ENCODE results near the gene CD40.

Gene CD40

DNA sequence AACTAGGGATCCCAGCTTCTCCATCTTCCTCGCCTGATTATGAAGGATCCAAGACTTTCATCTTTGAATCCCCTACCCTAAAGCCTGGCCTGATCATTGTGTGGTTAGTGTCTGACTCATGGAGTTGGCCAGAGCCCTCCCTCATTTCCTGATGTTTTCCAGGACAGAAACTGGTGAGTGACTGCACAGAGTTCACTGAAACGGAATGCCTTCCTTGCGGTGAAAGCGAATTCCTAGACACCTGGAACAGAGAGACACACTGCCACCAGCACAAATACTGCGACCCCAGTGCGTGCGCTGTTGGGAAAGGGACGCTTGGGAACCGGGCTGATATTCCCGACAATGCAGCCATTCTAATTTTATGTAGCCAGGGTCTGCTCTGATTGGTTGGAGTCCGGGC lies 4.0 kb downstream of the CD40 start:
- no peak overlapping the region for H2AFZ ChIP-seq (ENCODE audit: low read depth, low read length, severe bottlenecking)

DNA sequence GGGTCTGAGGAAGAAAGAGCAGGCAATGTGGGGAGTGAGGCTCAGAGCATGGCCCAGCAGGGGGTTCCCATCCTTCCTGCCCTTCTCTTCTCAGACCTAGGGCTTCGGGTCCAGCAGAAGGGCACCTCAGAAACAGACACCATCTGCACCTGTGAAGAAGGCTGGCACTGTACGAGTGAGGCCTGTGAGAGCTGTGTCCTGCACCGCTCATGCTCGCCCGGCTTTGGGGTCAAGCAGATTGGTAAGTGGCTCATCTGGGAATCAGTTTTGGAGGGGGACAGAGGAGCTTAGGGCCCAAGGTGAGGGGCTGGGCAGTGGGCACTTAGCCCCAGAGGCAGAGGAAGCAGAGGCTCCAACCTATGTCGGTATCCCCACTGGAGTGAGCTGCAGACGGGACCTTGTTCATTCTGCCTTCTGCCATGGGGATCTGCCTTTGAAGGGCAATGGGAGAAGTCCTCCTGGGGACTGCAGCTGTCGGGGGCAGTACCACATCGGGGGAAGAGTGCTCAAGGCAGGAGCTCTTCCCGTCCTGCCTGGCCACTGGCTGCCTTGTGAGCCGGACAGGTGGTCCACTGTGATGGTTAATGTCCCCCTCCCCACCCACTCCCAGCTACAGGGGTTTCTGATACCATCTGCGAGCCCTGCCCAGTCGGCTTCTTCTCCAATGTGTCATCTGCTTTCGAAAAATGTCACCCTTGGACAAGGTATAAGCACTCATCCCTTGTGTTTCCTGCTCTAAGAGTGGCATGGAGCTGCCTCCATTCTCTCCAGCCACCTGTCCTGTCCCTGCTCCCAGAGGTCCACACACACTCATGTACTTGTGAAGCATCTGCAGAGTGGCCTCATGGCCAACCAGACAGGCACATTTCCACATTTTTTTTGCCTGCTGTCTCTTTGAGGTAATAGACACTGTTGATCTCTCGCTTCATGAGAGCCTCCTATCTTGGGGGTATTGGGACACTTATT lies 4.7 kb downstream of the CD40 start:
- no peaks in the 10 kb centered on the region for H3K9me3 ChIP-seq (ENCODE audit: insufficient read depth, low read length)
- no peaks in the 10 kb centered on the region for H3K27me3 ChIP-seq (ENCODE audit: low read length)
- TF ChIP-seq, protein P1, sequence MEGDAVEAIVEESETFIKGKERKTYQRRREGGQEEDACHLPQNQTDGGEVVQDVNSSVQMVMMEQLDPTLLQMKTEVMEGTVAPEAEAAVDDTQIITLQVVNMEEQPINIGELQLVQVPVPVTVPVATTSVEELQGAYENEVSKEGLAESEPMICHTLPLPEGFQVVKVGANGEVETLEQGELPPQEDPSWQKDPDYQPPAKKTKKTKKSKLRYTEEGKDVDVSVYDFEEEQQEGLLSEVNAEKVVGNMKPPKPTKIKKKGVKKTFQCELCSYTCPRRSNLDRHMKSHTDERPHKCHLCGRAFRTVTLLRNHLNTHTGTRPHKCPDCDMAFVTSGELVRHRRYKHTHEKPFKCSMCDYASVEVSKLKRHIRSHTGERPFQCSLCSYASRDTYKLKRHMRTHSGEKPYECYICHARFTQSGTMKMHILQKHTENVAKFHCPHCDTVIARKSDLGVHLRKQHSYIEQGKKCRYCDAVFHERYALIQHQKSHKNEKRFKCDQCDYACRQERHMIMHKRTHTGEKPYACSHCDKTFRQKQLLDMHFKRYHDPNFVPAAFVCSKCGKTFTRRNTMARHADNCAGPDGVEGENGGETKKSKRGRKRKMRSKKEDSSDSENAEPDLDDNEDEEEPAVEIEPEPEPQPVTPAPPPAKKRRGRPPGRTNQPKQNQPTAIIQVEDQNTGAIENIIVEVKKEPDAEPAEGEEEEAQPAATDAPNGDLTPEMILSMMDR (IDR thresholded peaks at IDR 0.05; ENCODE audit: insufficient read depth, low read length, poor library complexity, severe bottlenecking) = no peak
- no peak for TF ChIP-seq EZH2phosphoT487 (conservative IDR thresholded peaks at IDR 0.05; ENCODE audit: low read length)
- no peaks in the 10 kb centered on the region for H3K36me3 ChIP-seq (ENCODE audit: low read length)
- no peaks in the 10 kb centered on the region for H4K20me1 ChIP-seq (ENCODE audit: low read depth, low read length)
- no peak overlapping the region for H3K4me3 ChIP-seq (ENCODE audit: insufficient read depth, low read length, poor library complexity, severe bottlenecking)
- H3K9ac ChIP-seq (ENCODE audit: low read length) = no peak overlapping the region
- no peak overlapping the region for H3K27ac ChIP-seq (ENCODE audit: low read depth, low read length)
- no peak overlapping the region for H2AFZ ChIP-seq (ENCODE audit: low read depth, low read length, severe bottlenecking)
- H3K4me2 ChIP-seq (ENCODE audit: low read depth, low read length, poor library complexity, severe bottlenecking) = no peak overlapping the region
- H3K79me2 ChIP-seq (ENCODE audit: insufficient read depth, low read length) = peaks cover 27% of the 10 kb centered on the region
- peaks cover 22% of the 10 kb centered on the region for H3F3A ChIP-seq (ENCODE audit: insufficient read depth)
- H3K9me2 ChIP-seq (replicated peaks; ENCODE audit: insufficient read depth, low read length) = no peaks in the 10 kb centered on the region

More for the DNA sequence above, 4.0 kb downstream of the CD40 start:
- H3K4me3 ChIP-seq (ENCODE audit: insufficient read depth, low read length, poor library complexity, severe bottlenecking) = no peak overlapping the region
- peaks cover 22% of the 10 kb centered on the region for H3F3A ChIP-seq (ENCODE audit: insufficient read depth)
- H3K9me2 ChIP-seq (replicated peaks; ENCODE audit: insufficient read depth, low read length) = no peaks in the 10 kb centered on the region
- no peak overlapping the region for H3K9ac ChIP-seq (ENCODE audit: low read length)
- H3K27me3 ChIP-seq (ENCODE audit: low read length) = no peaks in the 10 kb centered on the region
- no peak overlapping the region for H3K4me2 ChIP-seq (ENCODE audit: low read depth, low read length, poor library complexity, severe bottlenecking)
- no peaks in the 10 kb centered on the region for H4K20me1 ChIP-seq (ENCODE audit: low read depth, low read length)
- no peak overlapping the region for H3K27ac ChIP-seq (ENCODE audit: low read depth, low read length)
- TF ChIP-seq, protein P1 (IDR thresholded peaks at IDR 0.05; ENCODE audit: insufficient read depth, low read length, poor library complexity, severe bottlenecking) = no peak
- TF ChIP-seq EZH2phosphoT487 (conservative IDR thresholded peaks at IDR 0.05; ENCODE audit: low read length) = no peak
- no peaks in the 10 kb centered on the region for H3K9me3 ChIP-seq (ENCODE audit: insufficient read depth, low read length)
- no peaks in the 10 kb centered on the region for H3K36me3 ChIP-seq (ENCODE audit: low read length)
- H3K79me2 ChIP-seq (ENCODE audit: insufficient read depth, low read length) = peaks cover 27% of the 10 kb centered on the region

DNA sequence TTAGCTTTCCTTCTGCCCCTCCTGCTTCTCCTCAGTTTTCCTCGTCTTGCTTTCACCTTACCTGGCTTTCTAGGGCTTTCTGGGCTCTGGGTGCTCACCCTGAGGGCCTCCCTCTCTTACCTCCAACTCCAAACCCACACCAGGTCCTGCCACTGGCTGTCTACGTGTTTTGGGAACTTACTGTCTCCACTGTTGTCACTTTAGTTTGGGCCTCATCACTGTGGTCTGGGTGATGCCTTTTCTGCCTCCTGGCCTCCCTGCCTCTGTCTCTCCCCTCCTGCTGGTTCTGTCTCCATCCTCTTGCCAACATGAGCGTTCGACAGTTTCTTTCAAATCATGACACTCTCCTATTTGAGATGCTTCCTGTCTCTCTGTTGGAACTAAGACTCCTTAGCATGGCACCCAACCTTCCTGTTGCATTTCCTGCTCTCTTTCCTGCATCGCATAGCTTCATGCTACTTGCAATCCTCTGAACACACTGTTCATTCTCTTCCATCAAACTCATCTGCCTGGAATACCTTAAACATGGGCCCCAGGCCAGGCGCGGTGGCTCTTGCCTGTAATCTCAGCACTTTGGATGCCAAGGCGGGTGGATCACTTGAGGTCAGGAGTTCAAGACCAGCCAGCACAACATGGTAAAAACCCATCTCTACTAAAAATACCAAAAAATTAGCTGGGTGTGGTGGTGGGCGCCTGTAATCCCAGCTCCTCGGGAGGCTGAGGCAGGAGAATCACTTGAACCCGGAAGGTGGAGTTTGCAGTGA lies 5.5 kb downstream of the CD40 start:
- Histone ChIP-seq H3K4me2 (ENCODE audit: low read depth, low read length, poor library complexity, severe bottlenecking) (no peak overlapping the region), H3K36me3 (ENCODE audit: low read length) (no peaks in the 10 kb centered on the region), H3K79me2 (ENCODE audit: insufficient read depth, low read length) (peaks cover 27% of the 10 kb centered on the region), H3K4me3 (ENCODE audit: insufficient read depth, low read length, poor library complexity, severe bottlenecking) (no peak overlapping the region), H3K9ac (ENCODE audit: low read length) (no peak overlapping the region), H3K9me3 (ENCODE audit: insufficient read depth, low read length) (no peaks in the 10 kb centered on the region), H3F3A (ENCODE audit: insufficient read depth) (peaks cover 21% of the 10 kb centered on the region), H3K27ac (ENCODE audit: low read depth, low read length) (no peak overlapping the region), H4K20me1 (ENCODE audit: low read depth, low read length) (no peaks in the 10 kb centered on the region), H3K9me2 (replicated peaks; ENCODE audit: insufficient read depth, low read length) (no peaks in the 10 kb centered on the region), H2AFZ (ENCODE audit: low read depth, low read length, severe bottlenecking) (no peak overlapping the region), H3K27me3 (ENCODE audit: low read length) (no peaks in the 10 kb centered on the region)
- no peak for TF ChIP-seq EZH2phosphoT487 (conservative IDR thresholded peaks at IDR 0.05; ENCODE audit: low read length)
- TF ChIP-seq, protein P1 (IDR thresholded peaks at IDR 0.05; ENCODE audit: insufficient read depth, low read length, poor library complexity, severe bottlenecking) = no peak
